T-helper 1 cell treated with Interleukin-12 subunit alpha and Interleukin-12 subunit beta and Interleukin-4 antibody, amounts not matched to agents 30 μg/mL and 1 μg/mL, for 36 hours (primary cell): ENCODE measurements around the gene ACSF2.
A peak's percentile ranks its signal among the peaks of the same experiment; 100 is the strongest.
"Not testable (repeated sequence)": the region's sequence is repeated elsewhere in the genome, so short reads cannot be mapped to it uniquely, and the experiment has no call there.

Experiments used
- H3K27ac Mint-ChIP-seq: one replicate; pipeline ENCODE4 v1.8.0; 2021; ENCODE audit warnings: mild to moderate bottlenecking, mixed read lengths
- H3K27me3 Mint-ChIP-seq: one replicate; pipeline ENCODE4 v1.8.0; 2021; ENCODE audit warnings: low read depth, mixed read lengths
- H3K36me3 Mint-ChIP-seq: one replicate; pipeline ENCODE4 v1.8.0; 2021; ENCODE audit warnings: low read depth, mixed read lengths
- H3K4me1 Mint-ChIP-seq: one replicate; pipeline ENCODE4 v1.8.0; 2021; ENCODE audit warnings: low read depth, mixed read lengths
- H3K4me3 Mint-ChIP-seq: one replicate; pipeline ENCODE4 v1.8.0; 2021; ENCODE audit warnings: mild to moderate bottlenecking, moderate library complexity, mixed read lengths
- H3K9me3 Mint-ChIP-seq: one replicate; pipeline ENCODE4 v1.8.0; 2021; ENCODE audit warnings: mixed read lengths

Gene ACSF2

DNA sequence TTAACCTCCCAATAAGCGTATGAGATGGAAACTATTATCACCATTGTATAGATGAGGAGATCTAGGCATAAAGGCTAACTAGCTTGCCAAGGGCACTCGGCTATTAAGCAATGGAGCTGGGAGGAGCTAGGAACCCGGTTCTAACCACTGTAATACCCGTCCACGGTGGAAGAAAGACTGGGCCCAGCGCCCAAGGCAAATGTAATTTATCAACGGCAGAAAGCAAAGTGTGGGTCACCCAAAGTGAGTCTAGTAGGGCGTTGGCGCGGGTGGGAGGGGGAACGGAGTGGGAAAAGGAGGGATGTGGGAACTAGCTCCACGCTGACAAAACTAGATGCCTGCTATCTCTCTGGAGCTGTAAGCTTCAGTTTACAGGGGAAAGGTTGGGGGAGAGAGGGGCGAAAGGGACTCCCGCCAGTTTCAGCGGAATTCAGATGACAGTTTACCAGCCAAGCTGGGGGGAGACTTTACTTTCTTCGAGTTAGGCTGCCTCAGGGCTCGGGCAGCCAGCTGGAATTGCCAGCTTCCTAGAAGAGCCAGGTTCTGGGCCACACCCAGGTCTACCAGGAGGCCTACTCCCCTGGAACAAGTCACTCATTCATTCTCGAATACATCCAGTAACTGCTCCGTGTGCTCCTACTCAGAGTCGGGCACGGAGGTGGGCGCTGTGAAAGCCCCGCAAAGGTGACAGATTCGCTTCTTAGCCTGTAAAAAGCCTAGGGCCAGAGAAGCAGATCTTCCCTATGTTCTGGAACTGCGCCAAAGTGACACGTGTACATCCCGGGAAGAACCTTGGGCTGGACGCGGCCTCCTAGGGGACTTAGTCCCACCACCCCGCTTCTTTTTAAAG, 29.5 kb upstream of the ACSF2 start:
- no peaks in the 10 kb centered on the region for H3K27me3 Mint-ChIP-seq
- peak overlapping the region; percentile 88 for H3K27ac Mint-ChIP-seq
- peaks cover 36% of the 10 kb centered on the region for H3K36me3 Mint-ChIP-seq
- peak overlapping the region; percentile 97 for H3K4me3 Mint-ChIP-seq
- H3K9me3 Mint-ChIP-seq, result no peaks in the 10 kb centered on the region
- peaks cover 24% of the 10 kb centered on the region for H3K4me1 Mint-ChIP-seq

DNA sequence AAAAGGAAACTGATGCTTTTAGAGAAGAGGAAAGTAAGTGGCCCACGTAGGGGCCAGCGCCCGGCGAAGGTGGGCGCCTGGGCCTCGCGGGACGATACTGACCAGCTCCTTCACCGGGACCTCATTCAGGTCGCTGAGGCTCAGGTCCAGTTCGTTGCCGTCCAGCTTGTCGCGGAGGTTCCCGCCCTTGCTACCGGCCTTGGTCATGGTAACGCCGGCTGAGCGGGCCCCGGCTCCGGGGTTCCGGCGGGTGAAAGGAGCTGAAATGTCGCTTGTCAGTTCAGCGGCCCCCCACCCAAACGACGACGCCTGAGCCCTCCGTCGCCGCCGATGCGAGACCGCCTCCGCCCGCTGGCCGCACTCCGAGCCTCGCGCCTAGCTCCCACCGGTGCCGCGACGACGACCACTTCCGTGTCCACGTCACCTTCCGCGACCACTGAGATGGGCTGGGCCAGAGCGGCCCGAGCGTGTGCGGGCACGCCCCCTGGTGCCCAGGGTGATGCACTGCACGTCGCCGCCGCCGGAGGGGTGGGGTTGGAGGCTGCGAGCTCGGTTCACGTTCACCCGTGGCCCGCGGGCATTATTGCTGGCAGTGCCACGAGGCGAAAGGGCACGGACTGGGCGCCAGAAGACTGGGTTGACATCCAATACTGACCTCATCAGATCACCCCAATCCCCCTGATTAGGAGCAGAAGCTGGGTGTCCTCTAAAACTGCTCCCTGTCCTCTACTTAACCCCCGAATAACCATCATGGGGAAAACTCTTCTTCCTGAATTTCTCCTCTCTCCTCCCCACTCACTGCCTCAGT, 28.7 kb upstream of the ACSF2 start, which contains the start of gene LRRC59:
Gene LRRC59 (minus strand): TSS at position 413 of the 808 bp plus-strand sequence. CDS start 206 bp downstream, at position 207.
- H3K9me3 Mint-ChIP-seq, result no peaks in the 10 kb centered on the region
- H3K27ac Mint-ChIP-seq, result peak within 1 kb of the TSS; percentile 88
- H3K27me3 Mint-ChIP-seq, result no peaks in the 10 kb centered on the region
- peak within 1 kb of the TSS; percentile 97 for H3K4me3 Mint-ChIP-seq
- peaks cover 28% of the 10 kb centered on the region for H3K36me3 Mint-ChIP-seq
- peaks cover 24% of the 10 kb centered on the region for H3K4me1 Mint-ChIP-seq

DNA sequence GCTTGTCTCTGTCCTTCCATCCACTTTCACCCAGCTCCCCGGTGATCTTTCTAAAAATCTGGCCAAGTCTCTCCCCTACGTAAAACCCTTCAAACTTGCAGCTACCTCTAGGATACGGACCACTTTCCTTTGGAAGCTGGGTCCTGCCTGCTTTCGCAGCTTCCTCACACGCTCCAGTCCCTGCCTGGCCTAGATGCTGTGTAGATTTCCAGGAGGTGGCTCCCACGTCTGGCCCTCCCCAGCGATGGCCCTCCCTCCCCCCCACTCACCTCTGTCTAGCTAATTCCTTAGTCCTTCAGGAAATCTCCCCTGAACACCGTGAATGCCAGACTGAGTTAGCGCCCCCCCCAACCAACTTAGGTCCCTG, 28.1 kb upstream of the ACSF2 start:
- Mint-ChIP-seq H3K27ac (peak overlapping the region; percentile 86), H3K36me3 (peaks cover 22% of the 10 kb centered on the region), H3K9me3 (no peaks in the 10 kb centered on the region)

DNA sequence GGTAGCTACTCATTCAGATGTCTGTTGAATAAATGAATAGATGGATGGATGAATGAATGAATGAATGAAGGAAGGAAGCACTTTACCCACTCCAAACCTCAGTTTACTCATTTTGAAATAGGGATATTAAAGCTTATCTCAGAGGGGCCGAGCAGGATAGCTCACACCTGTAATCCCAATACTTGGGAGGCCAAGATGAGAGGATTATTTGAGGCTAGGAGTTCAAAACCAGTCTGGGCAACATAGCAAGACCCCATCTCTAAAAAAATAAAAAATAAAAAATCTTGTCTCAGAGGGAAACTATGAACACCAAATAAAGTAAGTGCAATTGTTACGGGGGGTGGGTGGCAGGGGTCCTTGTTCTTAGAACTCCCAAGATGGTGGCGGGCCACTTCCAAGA, 27.3 kb upstream of the ACSF2 start:
- H3K4me1 Mint-ChIP-seq, result peaks cover 24% of the 10 kb centered on the region
- not testable (repeated sequence) for H3K27ac Mint-ChIP-seq

More for the DNA sequence above, 28.1 kb upstream of the ACSF2 start:
- Mint-ChIP-seq H3K4me3 (peak overlapping the region; percentile 97), H3K4me1 (peaks cover 24% of the 10 kb centered on the region), H3K27me3 (no peaks in the 10 kb centered on the region)

DNA sequence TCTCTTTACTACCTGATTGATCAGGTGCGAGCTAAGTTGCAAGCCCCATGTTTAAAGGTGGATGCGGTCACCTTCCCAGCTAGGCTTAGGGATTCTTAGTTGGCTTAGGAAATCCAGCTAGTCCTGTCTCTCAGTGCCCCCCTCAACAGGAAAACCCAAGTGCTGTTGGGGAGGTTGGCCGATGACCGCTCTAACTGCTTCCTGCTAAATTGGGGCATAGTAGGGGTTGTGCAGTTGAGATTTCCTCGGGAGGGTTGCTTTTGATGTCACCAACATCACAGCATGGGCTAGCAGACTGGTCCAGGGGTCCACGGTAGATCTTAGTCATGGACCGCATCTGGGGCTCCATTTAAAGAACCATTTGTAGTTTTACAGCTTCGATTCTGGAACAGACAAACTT, 26.4 kb upstream of the ACSF2 start:
- H3K36me3 Mint-ChIP-seq, H3K27me3 Mint-ChIP-seq, H3K4me3 Mint-ChIP-seq, H3K27ac Mint-ChIP-seq, H3K9me3 Mint-ChIP-seq: not testable (repeated sequence)
- H3K4me1 Mint-ChIP-seq, result peaks cover 20% of the 10 kb centered on the region

More for the DNA sequence above, 27.3 kb upstream of the ACSF2 start:
- not testable (repeated sequence) for H3K4me3 Mint-ChIP-seq, H3K9me3 Mint-ChIP-seq, H3K27me3 Mint-ChIP-seq
- H3K36me3 Mint-ChIP-seq, result peaks cover 15% of the 10 kb centered on the region

DNA sequence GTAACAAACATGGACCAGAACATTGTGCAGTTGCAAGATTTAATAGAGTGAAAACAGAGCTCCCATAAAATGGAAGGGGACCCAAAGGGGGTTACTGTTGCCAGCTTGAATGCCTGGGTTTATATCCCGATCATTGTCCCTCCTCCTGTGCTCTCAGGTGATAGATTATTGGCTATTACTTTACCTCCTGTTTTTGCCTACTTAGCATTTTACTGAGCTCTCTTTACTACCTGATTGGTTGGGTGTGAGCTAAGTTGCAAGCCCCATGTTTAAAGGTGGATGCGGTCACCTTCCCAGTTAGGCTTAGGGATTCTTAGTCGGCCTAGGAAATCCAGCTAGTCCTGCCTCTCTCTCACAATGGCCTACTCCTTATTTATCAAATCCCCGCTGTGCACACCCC, 20.7 kb upstream of the ACSF2 start:
- H3K9me3 Mint-ChIP-seq, H3K4me1 Mint-ChIP-seq, H3K27ac Mint-ChIP-seq, H3K36me3 Mint-ChIP-seq, H3K4me3 Mint-ChIP-seq: not testable (repeated sequence)
- H3K27me3 Mint-ChIP-seq, result peaks cover 19% of the 10 kb centered on the region

DNA sequence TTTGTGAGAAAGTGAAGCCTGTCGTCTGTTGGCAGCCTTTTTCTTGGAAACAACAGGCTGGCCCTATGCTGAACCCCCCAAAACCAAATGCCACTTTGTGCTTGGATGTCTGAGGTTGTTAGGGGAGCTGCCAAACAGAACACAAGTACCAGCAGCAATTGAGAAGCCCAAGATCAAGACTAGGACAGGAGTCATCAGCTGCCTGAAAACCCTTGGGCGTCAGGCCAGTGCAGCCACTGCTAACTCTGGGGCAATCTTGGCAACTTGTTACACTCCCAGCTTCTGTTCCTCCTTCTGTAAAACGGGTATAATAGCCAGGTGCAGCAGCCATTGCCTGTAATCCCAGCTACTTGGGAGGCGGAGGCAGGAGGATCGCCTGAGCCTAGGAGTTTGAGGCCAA, 19.4 kb upstream of the ACSF2 start:
- no peak overlapping the region for H3K27ac Mint-ChIP-seq
- H3K27me3 Mint-ChIP-seq, result peaks cover 21% of the 10 kb centered on the region
- H3K4me3 Mint-ChIP-seq, result no peak overlapping the region

DNA sequence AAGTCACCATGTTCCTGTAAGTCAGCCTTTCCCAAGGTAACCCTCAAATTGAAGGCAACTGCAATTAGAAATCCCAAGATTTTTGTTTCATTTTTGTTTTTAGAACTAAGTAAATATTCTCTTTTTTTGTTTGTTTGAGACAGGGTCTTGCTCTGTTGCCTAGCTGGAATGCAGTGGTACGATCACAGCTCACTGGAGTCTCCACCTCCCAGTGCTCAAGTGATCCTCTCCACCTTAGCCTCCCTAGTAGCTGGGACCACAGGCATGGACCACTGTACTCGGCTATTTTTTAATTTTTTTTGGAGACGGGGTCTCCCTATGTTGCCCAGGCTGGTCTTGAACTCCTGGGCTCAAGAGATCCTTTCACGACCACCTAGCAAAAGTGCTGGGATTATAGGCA, 18.1 kb upstream of the ACSF2 start:
- Mint-ChIP-seq H3K27me3 (peaks cover 27% of the 10 kb centered on the region), H3K36me3 (no peaks in the 10 kb centered on the region), H3K4me3 (no peak overlapping the region), H3K9me3 (no peaks in the 10 kb centered on the region), H3K27ac (no peak overlapping the region), H3K4me1 (no peaks in the 10 kb centered on the region)

More for the DNA sequence above, 19.4 kb upstream of the ACSF2 start:
- H3K9me3 Mint-ChIP-seq, result no peaks in the 10 kb centered on the region
- no peaks in the 10 kb centered on the region for H3K36me3 Mint-ChIP-seq
- H3K4me1 Mint-ChIP-seq, result no peaks in the 10 kb centered on the region

DNA sequence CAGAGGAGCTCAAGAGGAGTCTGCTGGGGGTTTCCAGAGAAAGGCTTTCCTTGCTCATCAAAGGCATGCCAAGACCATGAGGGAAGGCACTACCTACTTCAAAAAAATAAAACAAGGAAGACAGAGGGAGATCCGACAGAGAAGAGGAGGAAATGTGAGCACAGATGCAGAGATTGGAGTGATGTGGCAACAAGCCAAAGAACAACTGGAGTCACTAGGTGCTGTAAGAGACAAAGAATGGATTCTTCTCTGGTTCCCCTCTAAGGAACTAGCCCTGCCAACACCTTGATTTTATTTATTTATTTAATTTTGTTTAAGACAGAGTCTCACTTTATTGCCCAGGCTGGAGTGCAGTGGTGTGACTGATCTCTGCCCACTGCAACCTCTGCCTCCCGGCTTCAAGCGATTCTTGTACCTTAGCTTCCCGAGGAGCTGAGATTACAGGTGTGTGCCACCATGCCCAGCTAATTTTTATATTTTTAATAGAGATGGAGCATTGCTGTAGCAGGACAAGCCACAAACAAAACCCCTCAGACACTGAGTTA, 13.8 kb upstream of the ACSF2 start:
- H3K4me3 Mint-ChIP-seq, result no peak overlapping the region
- no peaks in the 10 kb centered on the region for H3K9me3 Mint-ChIP-seq
- no peaks in the 10 kb centered on the region for H3K36me3 Mint-ChIP-seq
- peaks cover 19% of the 10 kb centered on the region for H3K27me3 Mint-ChIP-seq
- H3K27ac Mint-ChIP-seq, result no peak overlapping the region
- H3K4me1 Mint-ChIP-seq, result no peaks in the 10 kb centered on the region

DNA sequence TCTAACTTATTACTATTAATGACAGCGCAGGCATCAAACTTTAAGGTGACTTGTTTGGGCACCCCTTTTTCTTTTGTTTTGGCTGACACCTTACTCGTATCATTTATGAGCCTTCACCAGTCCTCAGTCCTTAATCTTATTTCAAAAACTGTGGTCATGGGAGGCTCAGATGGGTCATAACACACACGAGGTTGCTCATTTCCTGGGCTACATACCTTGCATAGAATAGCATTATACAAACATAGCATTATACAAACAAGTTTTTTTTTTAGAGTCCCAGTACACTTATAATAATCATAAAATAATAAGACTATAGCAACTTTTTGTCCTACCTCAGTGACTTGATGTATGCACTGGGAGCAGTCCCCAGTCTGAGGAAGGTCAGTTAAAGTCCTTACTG, 11.2 kb upstream of the ACSF2 start:
- Mint-ChIP-seq H3K4me3 (no peak overlapping the region), H3K9me3 (no peaks in the 10 kb centered on the region), H3K27me3 (peaks cover 28% of the 10 kb centered on the region), H3K27ac (no peak overlapping the region), H3K4me1 (peaks cover 1% of the 10 kb centered on the region), H3K36me3 (peaks cover 4% of the 10 kb centered on the region)

DNA sequence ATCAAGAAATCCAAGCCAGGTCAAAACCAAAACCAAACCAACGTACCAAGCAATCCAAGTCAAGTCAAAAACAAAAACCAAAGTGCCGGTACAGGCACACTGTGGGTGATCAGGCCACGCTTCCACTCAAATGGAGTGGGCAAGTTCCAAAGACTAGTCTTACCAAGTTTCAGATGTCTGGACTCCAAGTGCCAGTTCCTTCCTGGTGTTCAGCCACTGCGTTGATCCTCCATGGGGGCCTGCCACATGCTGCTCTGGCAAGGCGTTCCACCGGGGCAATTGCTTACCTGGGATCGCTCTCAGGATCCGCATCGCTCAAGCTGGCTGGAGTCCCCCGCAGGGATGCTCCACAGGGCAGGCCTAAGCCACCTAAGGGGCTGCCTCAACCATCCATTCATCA, 6.4 kb upstream of the ACSF2 start:
- H3K4me3 Mint-ChIP-seq, H3K36me3 Mint-ChIP-seq, H3K27ac Mint-ChIP-seq, H3K9me3 Mint-ChIP-seq: not testable (repeated sequence)
- peaks cover 18% of the 10 kb centered on the region for H3K27me3 Mint-ChIP-seq
- peaks cover 12% of the 10 kb centered on the region for H3K4me1 Mint-ChIP-seq

DNA sequence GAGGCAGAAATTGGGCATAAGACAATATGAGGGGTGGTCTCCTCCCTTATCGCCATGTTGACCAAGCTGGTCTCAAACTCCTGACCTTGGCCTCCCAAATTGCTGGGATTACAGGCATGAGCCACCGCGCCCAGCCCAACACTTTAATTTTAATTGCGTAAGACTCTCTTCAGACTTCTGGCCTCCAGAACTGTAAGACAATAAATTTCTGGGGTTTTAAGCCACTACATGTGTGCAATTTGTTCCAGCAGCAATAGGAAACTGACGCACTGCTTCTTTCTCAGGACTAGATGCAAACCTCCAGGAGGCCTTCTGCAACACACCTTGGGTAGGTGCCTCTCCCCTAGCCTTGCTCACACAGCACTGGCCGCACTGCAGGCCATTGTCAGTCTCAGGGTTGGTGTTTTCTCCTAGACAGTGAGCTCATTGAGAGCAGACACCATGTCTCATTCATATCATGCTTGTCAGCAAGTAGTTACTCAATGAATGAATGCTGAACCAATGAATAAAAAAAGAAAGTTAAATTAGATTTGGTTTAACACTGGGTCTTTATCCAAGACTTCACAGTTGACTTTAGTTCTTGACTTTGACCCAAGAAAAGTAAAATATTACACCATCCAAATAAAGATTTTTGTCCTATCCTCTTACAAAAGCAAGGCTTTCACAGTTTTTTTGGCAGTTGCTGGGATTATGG, 5.5 kb upstream of the ACSF2 start:
- Mint-ChIP-seq H3K9me3 (no peaks in the 10 kb centered on the region), H3K36me3 (peaks cover 4% of the 10 kb centered on the region), H3K4me1 (peaks cover 12% of the 10 kb centered on the region), H3K27ac (no peak overlapping the region), H3K4me3 (peak overlapping the region; percentile 78), H3K27me3 (peaks cover 18% of the 10 kb centered on the region)

DNA sequence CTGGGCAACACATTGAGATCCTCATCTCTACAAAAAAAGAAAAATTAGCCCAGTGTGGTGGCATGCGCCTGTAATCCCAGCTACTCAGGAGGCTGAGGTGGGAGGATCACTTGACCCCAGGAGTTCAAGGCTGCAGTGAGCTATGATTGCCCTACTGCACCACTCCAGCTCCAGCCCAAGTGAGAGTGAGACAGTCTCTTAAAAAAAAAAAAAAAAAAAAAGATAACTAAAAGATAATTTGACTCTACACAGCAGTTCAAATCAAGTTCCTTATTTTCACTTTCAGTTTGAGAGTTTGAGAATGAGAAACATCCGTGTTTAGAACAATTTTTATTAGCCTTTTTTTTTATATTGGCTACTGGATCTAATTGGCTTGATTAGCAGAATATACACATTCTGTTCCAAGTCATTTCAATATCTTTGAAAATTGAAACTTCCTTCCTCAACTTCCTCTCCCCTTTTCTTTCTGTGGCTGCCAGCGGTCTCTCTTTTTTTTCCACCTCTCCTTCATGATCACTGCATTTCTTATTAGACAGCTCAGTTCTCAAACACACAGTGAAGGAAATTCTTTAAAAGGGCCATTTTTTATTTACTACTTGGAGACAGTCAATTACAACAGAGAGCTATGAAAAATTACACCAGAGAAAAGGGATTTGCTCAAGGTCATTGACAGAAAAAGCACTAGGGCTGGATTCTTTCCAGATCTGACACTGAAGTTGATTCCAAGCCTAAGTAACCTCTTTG, 4.5 kb upstream of the ACSF2 start:
- Mint-ChIP-seq H3K27me3 (peaks cover 17% of the 10 kb centered on the region), H3K4me1 (peaks cover 15% of the 10 kb centered on the region), H3K36me3 (peaks cover 4% of the 10 kb centered on the region), H3K9me3 (no peaks in the 10 kb centered on the region), H3K27ac (peak overlapping the region; percentile 83), H3K4me3 (peak overlapping the region; percentile 78)

DNA sequence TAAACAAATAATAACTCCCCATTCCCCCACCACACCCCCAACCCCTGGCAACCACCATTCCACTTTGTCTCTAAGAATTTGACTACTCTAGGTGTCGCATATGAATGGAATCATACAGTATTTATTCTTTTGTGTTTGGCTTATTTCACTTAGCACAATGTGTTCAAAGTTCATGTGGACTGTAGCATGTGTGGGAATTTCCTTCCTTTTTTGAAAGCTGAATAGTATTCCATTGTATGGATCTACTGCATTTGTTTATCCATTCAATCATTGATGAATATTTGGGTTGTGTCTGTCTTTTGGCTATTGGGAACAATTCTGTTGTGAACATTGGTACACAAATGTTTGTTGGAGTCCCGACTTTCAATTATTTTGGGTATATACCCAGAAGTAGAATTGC, 3.3 kb upstream of the ACSF2 start:
- Mint-ChIP-seq H3K36me3 (peaks cover 4% of the 10 kb centered on the region), H3K27ac (no peak overlapping the region), H3K4me1 (peaks cover 25% of the 10 kb centered on the region), H3K4me3 (no peak overlapping the region), H3K27me3 (peaks cover 10% of the 10 kb centered on the region), H3K9me3 (no peaks in the 10 kb centered on the region)
